PC-3 (cell line): ENCODE data around the gene TMEM107. TPM values are rescaled to one million over a fixed set of nuclear protein-coding genes. Genes with fewer than 3 reads are reported as not detected.
A peak's percentile ranks its signal among the peaks of the same experiment; 100 is the strongest.

Experiments
- ATAC-seq: fragments of 200-7000 bp; cut with Tn5 transposase; 2 replicates; pipeline ENCODE4 v1.9.1; 2020; ENCODE audit warnings: mild to moderate bottlenecking, moderate library complexity
- BruUV-seq: library from RNA; stranded (reverse); fragments of 400-500 nt; replicated peaks from 2 replicates; lab custom pipeline; 2021; lab: Mats Ljungman, UMichigan
- CTCF ChIA-PET: fragments of 300-600 bp; sonication (Branson Sonifier 250); formaldehyde crosslinking; loops from one replicate; lab custom pipeline; 2022; ENCODE audit warnings: antibody characterized with exemption; lab: Charles Lee
- POLR2A ChIA-PET: fragments of 300-600 bp; sonication (Branson Sonifier 250); formaldehyde crosslinking; loops from one replicate; lab custom pipeline; 2022; ENCODE audit warnings: antibody characterized with exemption; ENCODE audit not compliant: unreplicated experiment; lab: Charles Lee
- DNase-seq: peaks from one replicate; pipeline ENCODE4 v3.0.0-alpha.2; 2015
- H2AFZ ChIP-seq: fragments of 300-600 bp; sonication (generic); 2 replicates; pipeline ENCODE4 v1.6.0; 2016; ENCODE audit warnings: antibody characterized with exemption, low read length
- H3F3A ChIP-seq: fragments of 300-600 bp; sonication (generic); one replicate; pipeline ENCODE4 v1.6.0; 2017; ENCODE audit warnings: antibody characterized with exemption, low read length, control low read depth, mild to moderate bottlenecking; ENCODE audit not compliant: unreplicated experiment
- H3K27ac ChIP-seq: fragments of 300-600 bp; sonication (generic); 2 replicates; pipeline ENCODE4 v1.5.1; 2016; ENCODE audit warnings: mild to moderate bottlenecking, low read length
- H3K27me3 ChIP-seq: fragments of 300-600 bp; sonication (generic); 2 replicates; pipeline ENCODE4 v1.6.1; 2016; ENCODE audit warnings: low read length, mixed read lengths
- H3K36me3 ChIP-seq: fragments of 300-600 bp; sonication (generic); 2 replicates; pipeline ENCODE4 v1.6.1; 2016; ENCODE audit warnings: low read depth, mixed run types, low read length, mixed read lengths
- H3K4me1 ChIP-seq: fragments of 300-600 bp; sonication (generic); 2 replicates; pipeline ENCODE4 v1.5.1; 2016; ENCODE audit warnings: low read length; ENCODE audit not compliant: insufficient read depth
- H3K4me2 ChIP-seq: fragments of 300-600 bp; sonication (generic); 2 replicates; pipeline ENCODE4 v1.6.0; 2016; ENCODE audit warnings: low read length
- H3K4me3 ChIP-seq: fragments of 300-600 bp; sonication (generic); 2 replicates; pipeline ENCODE4 v1.5.1; 2016; ENCODE audit warnings: mild to moderate bottlenecking, low read length, mixed read lengths
- H3K79me2 ChIP-seq: fragments of 300-600 bp; sonication (generic); 2 replicates; pipeline ENCODE4 v1.6.1; 2017; ENCODE audit warnings: low read length, mixed read lengths
- H3K9ac ChIP-seq: fragments of 300-600 bp; sonication (generic); 2 replicates; pipeline ENCODE4 v1.6.0; 2016; ENCODE audit warnings: mild to moderate bottlenecking, low read length
- H3K9me2 ChIP-seq: fragments of 300-600 bp; sonication (generic); replicated peaks from 2 replicates; pipeline ENCODE4 v1.6.1; 2016; ENCODE audit warnings: mixed run types, low read length, mixed read lengths
- H3K9me3 ChIP-seq: fragments of 300-600 bp; sonication (generic); 2 replicates; pipeline ENCODE4 v1.6.1; 2016; ENCODE audit warnings: low read length, mixed read lengths
- H4K20me1 ChIP-seq: fragments of 300-600 bp; sonication (generic); 2 replicates; pipeline ENCODE4 v1.6.1; 2016; ENCODE audit warnings: low read length, mixed read lengths
- CTCF ChIP-seq: fragments of 300-600 bp; sonication (generic); conservative IDR thresholded peaks from 2 replicates; pipeline ENCODE4 v1.5.1; 2017; ENCODE audit warnings: antibody characterized with exemption, low read depth, mild to moderate bottlenecking, low read length
- EZH2 ChIP-seq: fragments of 300-600 bp; sonication (generic); IDR thresholded peaks from one replicate; pipeline ENCODE4 v1.6.1; 2017; ENCODE audit warnings: antibody characterized with exemption, mild to moderate bottlenecking, low read length; ENCODE audit not compliant: unreplicated experiment
- EZH2phosphoT487 ChIP-seq: fragments of 300-600 bp; sonication (generic); IDR thresholded peaks from 2 replicates; pipeline ENCODE4 v1.6.1; 2018; ENCODE audit warnings: mild to moderate bottlenecking, antibody characterized with exemption, low read length, borderline replicate concordance
- intact Hi-C: fragments of 100-400 bp; cut with micrococcal nuclease; formaldehyde crosslinking; loops from 2 replicates; pipeline ENCODE4 v1.9.0; 2023
- total RNA-seq: library from RNA; depleted of rRNA; stranded (reverse); fragments of >200 nt; gene quantifications from 2 replicates; pipeline ENCODE4 v1.2.3, GENCODE V29; 2014

The TMEM107 gene
- total RNA-seq, 1 experiment from 2014 or later: 19.0 TPM

DNA sequence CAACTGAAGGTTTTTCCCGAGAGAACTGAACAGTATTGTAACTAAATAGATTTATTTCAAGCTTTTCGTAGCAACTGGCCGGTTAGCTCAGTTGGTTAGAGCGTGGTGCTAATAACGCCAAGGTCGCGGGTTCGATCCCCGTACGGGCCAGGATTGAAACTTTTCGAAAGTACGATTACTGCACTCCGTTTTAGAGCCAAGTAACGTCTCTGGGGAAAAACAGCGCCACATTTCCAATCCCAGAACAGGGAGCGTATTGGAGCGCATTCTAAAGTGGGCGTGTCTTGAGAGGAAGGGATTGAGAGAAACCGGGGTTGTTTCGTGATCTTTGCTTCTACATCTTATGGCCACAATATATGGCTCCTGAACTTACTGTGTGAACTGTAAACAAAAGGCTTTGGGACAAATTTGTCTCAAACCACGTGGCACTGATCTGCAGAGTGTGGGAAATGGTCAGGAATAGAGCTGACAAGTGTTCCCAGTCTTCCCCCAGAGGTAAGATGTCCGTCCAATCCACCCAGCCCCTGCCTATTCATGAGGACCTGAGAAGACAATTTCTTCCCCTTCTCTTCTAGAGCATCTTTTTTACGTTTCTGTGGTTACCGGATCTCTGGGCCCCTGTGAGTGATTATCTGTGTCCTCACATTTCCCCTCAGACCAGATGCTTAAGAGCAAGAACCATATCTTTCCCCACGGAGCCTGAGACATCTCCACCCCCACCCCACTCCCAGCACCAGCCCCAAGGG lies 11.5 kb upstream of the TMEM107 start:
- no peaks in the 10 kb centered on the region for H3K36me3 ChIP-seq
- H3K4me2 ChIP-seq: peak overlapping the region; percentile 99
- ChIA-PET CTCF (interaction anchor here (0.5 to 0.7 kb wide), 2 partner anchors 11 to 13 kb away, joined by 3 to 4 read pairs; no protein-coding TSS in a partner anchor), POLR2A (interaction anchor here (0.6 kb wide), 3 partner anchors 12 to 304 kb away, joined by 3 to 4 read pairs (median 4); no protein-coding TSS in a partner anchor)
- H2AFZ ChIP-seq: 0 out of 2 replicates have a peak overlapping the region, but pooled peaks have one; percentile 77
- no peak for TF ChIP-seq CTCF
- no peak for TF ChIP-seq EZH2
- TF ChIP-seq EZH2phosphoT487: no peak
- DNase-seq: peak; percentile 98
- no peaks in the 10 kb centered on the region for H3K9me3 ChIP-seq
- H3K9me2 ChIP-seq: no peaks in the 10 kb centered on the region
- H4K20me1 ChIP-seq: no peaks in the 10 kb centered on the region
- BruUV-seq: TSS peak; percentile 100
- H3K4me3 ChIP-seq: peak overlapping the region; percentile 88
- ATAC-seq: peak; percentile 44
- intact Hi-C loops: loop anchor here (1.0 to 2.0 kb wide), 3 partner anchors 34 to 68 kb away; partner anchors contain the start of genes CTC1 and PFAS
- peak overlapping the region; percentile 68 for H3K9ac ChIP-seq
- H3K27ac ChIP-seq: peak overlapping the region; percentile 80
- H3K4me1 ChIP-seq: peaks cover 19% of the 10 kb centered on the region
- peaks cover 16% of the 10 kb centered on the region for H3K79me2 ChIP-seq
- no peaks in the 10 kb centered on the region for H3F3A ChIP-seq
- H3K27me3 ChIP-seq: no peaks in the 10 kb centered on the region

DNA sequence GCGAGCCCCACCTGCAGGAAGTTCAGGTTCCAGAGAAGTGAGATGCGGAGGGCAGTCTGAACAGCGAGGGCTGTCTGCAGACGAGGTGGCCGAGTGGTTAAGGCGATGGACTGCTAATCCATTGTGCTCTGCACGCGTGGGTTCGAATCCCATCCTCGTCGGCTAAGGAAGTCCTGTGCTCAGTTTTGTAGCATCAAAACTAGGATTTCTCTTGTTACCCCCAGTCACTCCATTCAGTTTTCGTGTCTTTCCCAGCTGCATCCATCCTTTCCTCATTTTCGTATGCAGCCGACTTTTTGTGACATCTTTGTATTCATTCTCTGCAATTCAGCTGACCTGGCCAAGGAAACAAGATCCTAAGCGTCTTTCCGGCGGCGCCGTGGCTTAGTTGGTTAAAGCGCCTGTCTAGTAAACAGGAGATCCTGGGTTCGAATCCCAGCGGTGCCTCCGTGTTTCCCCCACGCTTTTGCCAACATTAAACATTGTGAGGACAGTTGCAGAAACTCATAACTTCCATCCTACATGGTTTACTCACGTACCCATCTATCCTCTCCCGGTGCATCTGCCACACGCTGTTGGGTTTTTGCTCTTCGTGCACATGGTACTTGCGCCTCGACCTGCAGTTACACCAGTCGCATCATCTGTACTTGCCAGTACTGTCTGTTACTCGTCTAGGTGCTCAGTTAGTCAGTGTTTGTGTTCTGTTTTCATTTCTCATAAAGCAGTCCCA lies 10.8 kb upstream of the TMEM107 start:
- ATAC-seq: peak; percentile 30
- POLR2A ChIA-PET: interaction anchor here (0.6 kb wide), 2 partner anchors 35 to 305 kb away, joined by 3 to 4 read pairs; no protein-coding TSS in a partner anchor
- DNase-seq: peak; percentile 95
- Histone ChIP-seq H3K9ac (peak overlapping the region; percentile 63), H3K9me3 (no peaks in the 10 kb centered on the region), H3K27me3 (no peaks in the 10 kb centered on the region), H3K27ac (peak overlapping the region; percentile 80), H2AFZ (peak overlapping the region; percentile 92), H3K9me2 (no peaks in the 10 kb centered on the region), H3K4me2 (peak overlapping the region; percentile 99), H3K79me2 (peaks cover 16% of the 10 kb centered on the region), H4K20me1 (no peaks in the 10 kb centered on the region), H3K36me3 (no peaks in the 10 kb centered on the region), H3K4me3 (peak overlapping the region; percentile 88), H3K4me1 (peaks cover 19% of the 10 kb centered on the region), H3F3A (no peaks in the 10 kb centered on the region)
- TF ChIP-seq CTCF (peak; percentile 34; the same call in 1 of the 2 replicates), EZH2 (no peak)
- no TSS peak for BruUV-seq
- intact Hi-C loops: loop anchor here (1.0 to 2.0 kb wide), 3 partner anchors 34 to 68 kb away; partner anchors contain the start of genes CTC1 and PFAS
- CTCF ChIA-PET: no interaction called here
